ENCODE data around the gene FOSL1. TPM values are rescaled to one million over a fixed set of nuclear protein-coding genes. Genes with fewer than 3 reads are reported as not detected.

The FOSL1 gene
- total RNA-seq, 4 donors from 2014 or later: 1.5 to 15.2 (median 2.8) TPM

DNA sequence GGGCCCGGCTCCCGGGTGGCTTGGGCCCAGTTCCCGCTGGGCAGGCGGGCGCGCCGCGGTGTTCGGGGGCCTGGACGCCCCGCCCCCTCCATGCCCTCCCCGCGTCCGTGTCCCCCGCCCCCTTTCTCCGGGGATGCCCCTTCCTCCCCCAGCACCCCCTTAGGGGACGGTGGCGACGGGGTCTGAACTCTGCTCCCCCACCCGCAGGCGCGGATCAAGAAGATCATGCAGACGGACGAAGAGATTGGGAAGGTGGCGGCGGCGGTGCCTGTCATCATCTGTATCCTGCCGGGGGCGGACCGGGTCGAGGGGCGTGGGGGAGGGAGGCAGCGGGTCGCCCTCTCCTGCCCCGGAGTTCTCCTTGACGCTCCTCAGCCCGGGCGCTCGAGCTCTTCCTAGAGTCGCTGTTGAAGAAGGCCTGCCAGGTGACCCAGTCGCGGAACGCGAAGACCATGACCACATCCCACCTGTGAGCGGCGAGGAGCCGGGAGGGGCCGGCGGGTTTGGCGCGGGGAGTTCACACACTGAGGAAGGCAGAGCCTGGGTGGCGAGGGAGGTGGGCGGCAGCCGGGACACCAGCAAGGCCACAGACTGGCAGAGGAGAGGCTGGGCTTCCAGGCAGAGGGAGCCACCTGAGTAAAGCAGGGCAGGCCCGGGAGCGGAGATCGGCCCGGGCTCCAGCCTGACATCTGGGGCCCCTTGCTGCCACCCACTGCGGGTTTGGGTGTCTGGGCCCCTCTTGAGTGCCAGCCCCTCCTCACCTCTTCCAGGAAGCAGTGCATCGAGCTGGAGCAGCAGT lies 19.6 kb upstream of the FOSL1 start:
- TF ChIP-seq CTCF (IDR thresholded peaks at IDR 0.05; ENCODE audit: low read depth): no peak

- TF ChIP-seq CTCF (IDR thresholded peaks at IDR 0.05; ENCODE audit: low read depth): no peak
Measured at GRCh38 chr11:65919141-65919572, 19.0 kb upstream of the FOSL1 start, which contains the start of gene DRAP1. DRAP1 (plus strand) TSS chr11:65919426; CDS start chr11:65919502, 76 bp downstream.

DNA sequence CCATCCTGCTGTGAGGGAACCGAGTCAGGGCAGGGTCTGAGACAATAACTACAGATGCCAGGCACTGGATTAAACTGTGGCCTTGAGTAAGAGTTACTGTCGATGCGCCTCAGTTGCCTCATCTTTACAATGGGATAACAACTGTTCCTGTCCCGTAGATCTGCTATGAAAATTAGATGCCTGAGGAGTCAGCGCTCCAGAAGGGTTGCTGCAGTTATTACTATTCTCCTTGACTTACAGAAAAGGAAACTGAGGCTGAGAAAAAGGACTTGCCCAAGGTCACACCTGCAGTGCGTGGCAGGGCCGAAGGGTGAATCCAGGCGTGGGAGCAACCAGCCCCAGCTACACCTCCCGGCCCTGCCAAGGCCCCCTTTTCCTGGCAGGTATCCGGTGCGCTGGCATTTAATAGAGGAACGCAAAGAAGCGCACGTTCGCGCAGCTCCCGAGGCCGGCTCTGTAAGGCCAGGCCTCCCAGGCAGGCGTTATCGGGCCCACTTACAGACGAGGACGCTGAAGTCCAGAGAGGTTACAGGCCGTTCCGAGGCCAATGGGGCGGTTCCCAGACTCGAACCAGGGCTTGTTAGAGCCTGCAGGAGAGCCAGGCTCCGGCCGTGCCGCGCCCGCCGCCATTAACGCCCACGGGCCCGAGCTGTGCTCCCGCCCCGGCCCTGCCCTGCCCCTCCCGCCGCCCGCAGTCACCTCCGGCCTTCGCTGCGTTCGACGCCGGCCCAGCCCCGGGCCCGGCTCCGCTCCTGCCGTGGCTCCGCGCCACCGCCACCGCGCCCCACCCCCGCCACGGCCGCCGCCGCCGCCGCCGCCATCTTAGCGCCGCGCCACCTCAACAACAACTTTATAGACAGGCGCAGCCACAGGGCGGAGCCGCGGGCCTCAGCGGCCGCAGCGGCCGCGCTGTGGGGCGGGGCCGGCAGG lies 18.3 kb upstream of the FOSL1 start, which contains the start of gene C11orf68:
Gene C11orf68, minus strand, starts transcription at position 852 of the 930 bp plus-strand sequence. Its CDS starts 31 bp downstream, at position 821.
- TF ChIP-seq CTCF (IDR thresholded peaks at IDR 0.05; ENCODE audit: low read depth): no peak

DNA sequence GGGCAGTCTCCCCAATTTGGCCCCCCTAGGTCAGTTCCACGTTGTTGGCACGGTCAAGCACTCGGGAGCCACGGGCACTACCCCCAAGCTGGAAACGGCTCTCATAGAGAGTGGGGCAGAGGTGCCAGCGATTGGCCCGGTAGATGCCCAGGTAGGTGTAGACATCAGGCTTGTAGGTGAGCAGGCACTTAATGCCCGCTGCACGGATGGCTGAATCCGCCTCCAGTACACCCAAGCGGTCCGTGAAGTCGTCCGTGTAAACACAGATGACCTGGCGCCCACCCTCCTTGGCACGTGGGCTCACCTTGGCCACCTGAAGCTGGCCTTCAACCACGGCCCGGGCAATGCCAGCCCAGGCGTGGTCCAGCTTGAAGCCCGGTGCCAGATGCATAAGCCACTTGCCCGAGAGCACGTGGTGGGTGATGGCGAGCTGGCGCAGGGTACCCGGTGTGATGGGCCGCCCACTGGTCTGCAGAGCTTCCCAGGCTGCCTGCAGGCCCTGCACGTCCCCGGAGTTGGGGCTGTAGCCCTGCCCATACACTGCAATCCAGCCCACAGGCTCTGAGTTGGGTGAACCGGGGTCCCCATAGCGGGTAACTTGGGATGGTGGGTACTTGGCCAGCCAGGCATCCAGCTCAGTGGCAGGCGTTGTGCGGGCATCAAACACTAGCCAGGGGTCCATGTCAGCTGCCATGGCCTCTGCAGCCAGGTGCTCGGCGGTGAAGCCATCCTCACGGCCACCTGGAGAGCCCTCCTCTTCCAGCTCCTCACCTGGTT lies 17.4 kb upstream of the FOSL1 start:
- no peak for TF ChIP-seq CTCF (IDR thresholded peaks at IDR 0.05; ENCODE audit: low read depth)

GRCh38 chr11:65917077-65917433 lies 16.9 kb upstream of the FOSL1 start:
- no peak for TF ChIP-seq CTCF (IDR thresholded peaks at IDR 0.05; ENCODE audit: low read depth)

GRCh38 chr11:65916391-65916790 lies 16.2 kb upstream of the FOSL1 start:
- no peak for TF ChIP-seq CTCF (IDR thresholded peaks at IDR 0.05; ENCODE audit: low read depth)
